ENCODE results near the gene MDGA2. TPM values are rescaled to one million over a fixed set of nuclear protein-coding genes. Genes with fewer than 3 reads are reported as not detected.
A peak's percentile ranks its signal among the peaks of the same experiment; 100 is the strongest.
"Not testable (repeated sequence)": the region's sequence is repeated elsewhere in the genome, so short reads cannot be mapped to it uniquely, and the experiment has no call there.

The MDGA2 gene
- total RNA-seq, 1 experiment from 2014 or later = not detected

DNA sequence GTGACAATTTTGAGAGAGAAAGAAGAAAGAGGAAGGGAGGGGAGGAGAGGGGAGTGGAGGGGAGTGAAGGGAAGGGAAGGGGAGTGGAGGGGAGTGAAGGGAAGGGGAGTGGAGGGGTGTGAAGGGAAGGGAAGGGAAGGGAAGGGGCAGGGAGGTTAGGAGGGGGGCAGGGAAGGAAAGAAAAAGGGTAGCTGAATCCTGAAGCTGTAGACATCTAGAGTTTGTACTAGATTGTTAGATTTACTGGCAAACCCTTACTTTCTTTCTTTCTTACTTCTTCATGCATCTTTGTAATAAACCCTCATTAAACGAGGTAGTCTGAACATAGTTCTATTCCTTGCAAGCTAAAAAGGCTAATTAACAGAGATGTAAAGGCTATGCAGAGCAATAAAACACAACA lies 378.0 kb downstream of the MDGA2 start:
- Histone ChIP-seq H3K4me2 (no peak overlapping the region), H3K27ac (no peak overlapping the region), H4K20me1 (ENCODE audit: insufficient read depth) (no peaks in the 10 kb centered on the region), H3K79me2 (ENCODE audit: low read depth) (no peaks in the 10 kb centered on the region), H3K4me3 (no peak overlapping the region), H3K4me1 (replicated peaks; ENCODE audit: insufficient read depth) (no peaks in the 10 kb centered on the region), H2AFZ (no peak overlapping the region), H3K27me3 (ENCODE audit: insufficient read depth, low read depth) (no peaks in the 10 kb centered on the region), H3K36me3 (ENCODE audit: low read depth) (no peaks in the 10 kb centered on the region), H3K9me2 (ENCODE audit: insufficient read depth) (no peaks in the 10 kb centered on the region), H3K9me3 (ENCODE audit: insufficient read depth, low read depth) (no peaks in the 10 kb centered on the region), H3F3A (ENCODE audit: insufficient read depth, low read depth) (no peaks in the 10 kb centered on the region)
- intact Hi-C loops (cut with micrococcal nuclease; ENCODE audit: unreplicated experiment) = no loop called here
- POLR2A ChIA-PET (ENCODE audit: unreplicated experiment) = no interaction called here
- CTCF ChIA-PET = no interaction called here
- TF ChIP-seq EZH2 (IDR thresholded peaks at IDR 0.05; ENCODE audit: low read depth) = no peak
- TF ChIP-seq, protein P1, sequence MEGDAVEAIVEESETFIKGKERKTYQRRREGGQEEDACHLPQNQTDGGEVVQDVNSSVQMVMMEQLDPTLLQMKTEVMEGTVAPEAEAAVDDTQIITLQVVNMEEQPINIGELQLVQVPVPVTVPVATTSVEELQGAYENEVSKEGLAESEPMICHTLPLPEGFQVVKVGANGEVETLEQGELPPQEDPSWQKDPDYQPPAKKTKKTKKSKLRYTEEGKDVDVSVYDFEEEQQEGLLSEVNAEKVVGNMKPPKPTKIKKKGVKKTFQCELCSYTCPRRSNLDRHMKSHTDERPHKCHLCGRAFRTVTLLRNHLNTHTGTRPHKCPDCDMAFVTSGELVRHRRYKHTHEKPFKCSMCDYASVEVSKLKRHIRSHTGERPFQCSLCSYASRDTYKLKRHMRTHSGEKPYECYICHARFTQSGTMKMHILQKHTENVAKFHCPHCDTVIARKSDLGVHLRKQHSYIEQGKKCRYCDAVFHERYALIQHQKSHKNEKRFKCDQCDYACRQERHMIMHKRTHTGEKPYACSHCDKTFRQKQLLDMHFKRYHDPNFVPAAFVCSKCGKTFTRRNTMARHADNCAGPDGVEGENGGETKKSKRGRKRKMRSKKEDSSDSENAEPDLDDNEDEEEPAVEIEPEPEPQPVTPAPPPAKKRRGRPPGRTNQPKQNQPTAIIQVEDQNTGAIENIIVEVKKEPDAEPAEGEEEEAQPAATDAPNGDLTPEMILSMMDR (conservative IDR thresholded peaks at IDR 0.05) = no peak
- BruUV-seq (replicated peaks) = no TSS peak
- DNase-seq = no peak

DNA sequence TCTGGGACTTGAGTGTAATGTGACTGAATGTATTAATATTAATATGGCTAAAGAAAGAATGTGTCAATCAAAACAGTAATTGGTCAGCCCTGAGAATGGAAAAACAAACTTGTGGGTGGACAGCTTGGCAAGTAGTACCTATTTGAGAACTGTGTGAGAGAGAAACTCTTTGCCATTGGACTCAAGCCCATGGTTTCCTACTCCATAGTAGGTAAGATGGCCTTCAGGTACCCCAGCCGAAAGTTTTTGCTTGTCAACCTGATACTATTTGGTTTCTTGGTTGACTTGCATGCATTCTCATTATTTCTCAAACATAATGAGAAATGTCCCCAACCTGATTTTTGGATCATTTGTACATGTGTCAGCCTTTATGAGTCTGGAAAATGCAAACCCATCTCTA lies 391.1 kb downstream of the MDGA2 start:
- H3K9me2 ChIP-seq (ENCODE audit: insufficient read depth) = no peaks in the 10 kb centered on the region
- no peak overlapping the region for H3K4me3 ChIP-seq
- no peak overlapping the region for H3K27ac ChIP-seq
- H3K4me2 ChIP-seq = no peak overlapping the region
- intact Hi-C loops (cut with micrococcal nuclease; ENCODE audit: unreplicated experiment) = no loop called here
- H2AFZ ChIP-seq = no peak overlapping the region
- CTCF ChIA-PET = no interaction called here
- H3K4me1 ChIP-seq (replicated peaks; ENCODE audit: insufficient read depth) = no peaks in the 10 kb centered on the region
- no peaks in the 10 kb centered on the region for H3K27me3 ChIP-seq (ENCODE audit: insufficient read depth, low read depth)
- TF ChIP-seq, protein P1 (conservative IDR thresholded peaks at IDR 0.05) = no peak
- no peak for TF ChIP-seq EZH2 (IDR thresholded peaks at IDR 0.05; ENCODE audit: low read depth)
- H3K36me3 ChIP-seq (ENCODE audit: low read depth) = no peaks in the 10 kb centered on the region
- POLR2A ChIA-PET (ENCODE audit: unreplicated experiment) = no interaction called here
- no peaks in the 10 kb centered on the region for H3K79me2 ChIP-seq (ENCODE audit: low read depth)
- H4K20me1 ChIP-seq (ENCODE audit: insufficient read depth) = no peaks in the 10 kb centered on the region
- H3F3A ChIP-seq (ENCODE audit: insufficient read depth, low read depth) = no peaks in the 10 kb centered on the region
- no peak for DNase-seq
- H3K9me3 ChIP-seq (ENCODE audit: insufficient read depth, low read depth) = no peaks in the 10 kb centered on the region
- BruUV-seq (replicated peaks) = no TSS peak

DNA sequence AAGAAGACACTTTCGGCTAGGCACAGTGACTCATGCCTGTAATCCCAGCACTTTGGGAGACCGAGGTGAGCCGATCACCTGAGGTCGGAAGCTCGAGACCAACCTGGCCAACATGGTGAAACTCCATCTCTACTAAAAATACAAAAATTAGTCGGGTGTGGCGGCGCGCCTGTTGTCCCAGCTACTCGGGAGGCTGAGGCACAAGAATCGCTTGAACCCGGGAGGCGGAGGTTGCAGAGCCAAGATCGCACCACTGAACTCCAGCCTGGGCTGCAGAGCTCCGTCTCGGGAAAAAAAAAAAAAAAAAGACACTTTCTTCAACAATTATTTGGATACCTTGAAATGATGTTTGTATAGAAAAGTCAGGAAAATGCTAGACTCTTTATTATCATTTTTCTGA lies 393.6 kb downstream of the MDGA2 start:
- H3K4me1 ChIP-seq (replicated peaks; ENCODE audit: insufficient read depth); H3K4me3 ChIP-seq; intact Hi-C loops (cut with micrococcal nuclease; ENCODE audit: unreplicated experiment); H3K27ac ChIP-seq; H3K36me3 ChIP-seq (ENCODE audit: low read depth); H3K9me3 ChIP-seq (ENCODE audit: insufficient read depth, low read depth); H3K4me2 ChIP-seq; H3K27me3 ChIP-seq (ENCODE audit: insufficient read depth, low read depth); CTCF ChIA-PET; BruUV-seq (replicated peaks); H2AFZ ChIP-seq; H4K20me1 ChIP-seq (ENCODE audit: insufficient read depth); H3K79me2 ChIP-seq (ENCODE audit: low read depth); POLR2A ChIA-PET (ENCODE audit: unreplicated experiment); H3F3A ChIP-seq (ENCODE audit: insufficient read depth, low read depth); H3K9me2 ChIP-seq (ENCODE audit: insufficient read depth); DNase-seq: not testable (repeated sequence)

DNA sequence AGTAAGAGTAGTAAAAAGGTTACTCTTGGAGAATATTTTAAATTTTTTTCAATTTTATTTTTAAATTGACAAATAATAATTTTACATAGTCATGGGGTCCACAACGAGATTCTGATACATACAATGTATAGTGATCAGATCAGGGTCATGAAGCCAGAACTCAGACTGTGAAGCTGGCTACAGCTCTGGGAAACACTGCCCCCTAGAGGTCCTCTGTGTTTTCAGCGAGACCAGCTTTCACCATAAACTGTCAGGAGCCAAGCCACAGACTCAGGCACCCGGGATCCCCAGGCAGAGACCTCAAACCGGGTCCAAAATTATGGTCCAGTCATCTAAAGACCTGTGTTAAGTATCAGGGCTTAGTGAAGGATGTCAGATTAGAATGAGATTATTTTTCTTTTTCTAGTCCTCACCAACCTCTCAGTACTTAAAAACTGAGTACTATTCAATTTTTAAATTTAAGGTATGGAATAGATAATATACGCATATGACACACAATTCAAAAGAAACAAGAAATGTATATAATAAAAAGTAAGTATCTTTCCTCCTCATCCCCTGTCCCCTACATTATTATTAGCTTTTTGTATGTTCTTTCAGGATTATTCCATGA lies 397.1 kb downstream of the MDGA2 start:
- intact Hi-C loops (cut with micrococcal nuclease; ENCODE audit: unreplicated experiment) = no loop called here
- H3K4me1 ChIP-seq (replicated peaks; ENCODE audit: insufficient read depth) = no peaks in the 10 kb centered on the region
- no peaks in the 10 kb centered on the region for H3K27me3 ChIP-seq (ENCODE audit: insufficient read depth, low read depth)
- ChIA-PET POLR2A (ENCODE audit: unreplicated experiment) (no interaction called here), CTCF (no interaction called here)
- no peaks in the 10 kb centered on the region for H4K20me1 ChIP-seq (ENCODE audit: insufficient read depth)
- peak in 1 of 2 experiments; percentile 9 for DNase-seq
- no peak overlapping the region for H2AFZ ChIP-seq
- no TSS peak for BruUV-seq (replicated peaks)
- H3K4me3 ChIP-seq = no peak overlapping the region
- H3K27ac ChIP-seq = no peak overlapping the region
- H3K79me2 ChIP-seq (ENCODE audit: low read depth) = no peaks in the 10 kb centered on the region
- TF ChIP-seq EZH2 (IDR thresholded peaks at IDR 0.05; ENCODE audit: low read depth) = no peak
- TF ChIP-seq, protein P1 (conservative IDR thresholded peaks at IDR 0.05) = peak; percentile 68
- no peaks in the 10 kb centered on the region for H3K36me3 ChIP-seq (ENCODE audit: low read depth)
- no peak overlapping the region for H3K4me2 ChIP-seq
- H3F3A ChIP-seq (ENCODE audit: insufficient read depth, low read depth) = no peaks in the 10 kb centered on the region
- H3K9me2 ChIP-seq (ENCODE audit: insufficient read depth) = no peaks in the 10 kb centered on the region
- H3K9me3 ChIP-seq (ENCODE audit: insufficient read depth, low read depth) = no peaks in the 10 kb centered on the region
